NB4 (cell line): ENCODE data around the gene TAF8.

Source experiments
- CTCF ChIP-seq: IDR thresholded peaks from one replicate; pipeline ENCODE4 v1.5.1; 2012; ENCODE audit warnings: low read depth, low read length
- POLR2A ChIP-seq: IDR thresholded peaks from 2 replicates; pipeline ENCODE4 v1.6.1; 2011; ENCODE audit warnings: mild to moderate bottlenecking; ENCODE audit not compliant: insufficient read length; ENCODE audit errors: extremely low read depth

- TF ChIP-seq CTCF (no peak), POLR2A (no peak)
Measured at GRCh38 chr6:42028234-42029061, 21.9 kb upstream of the TAF8 start.
